Renal cortical epithelial cell (primary cell): Measurements from ENCODE around the gene NRL. TPM values are rescaled to one million over a fixed set of nuclear protein-coding genes. Genes with fewer than 3 reads are reported as not detected.

Source experiments
- DNase-seq: peaks from one replicate; pipeline ENCODE4 v3.0.0-alpha.2; 2011; ENCODE audit warnings: low read depth
- total RNA-seq: library from RNA; depleted of rRNA; stranded (reverse); fragments of >200 nt; gene quantifications from 2 replicates; pipeline ENCODE4 v1.2.3, GENCODE V29; 2014

Gene NRL
- total RNA-seq, 1 donor from 2014 or later: 2.4 TPM

GRCh38 chr14:24144451-24144850 is 29.7 kb upstream of the NRL start:
- no peak for DNase-seq

DNA sequence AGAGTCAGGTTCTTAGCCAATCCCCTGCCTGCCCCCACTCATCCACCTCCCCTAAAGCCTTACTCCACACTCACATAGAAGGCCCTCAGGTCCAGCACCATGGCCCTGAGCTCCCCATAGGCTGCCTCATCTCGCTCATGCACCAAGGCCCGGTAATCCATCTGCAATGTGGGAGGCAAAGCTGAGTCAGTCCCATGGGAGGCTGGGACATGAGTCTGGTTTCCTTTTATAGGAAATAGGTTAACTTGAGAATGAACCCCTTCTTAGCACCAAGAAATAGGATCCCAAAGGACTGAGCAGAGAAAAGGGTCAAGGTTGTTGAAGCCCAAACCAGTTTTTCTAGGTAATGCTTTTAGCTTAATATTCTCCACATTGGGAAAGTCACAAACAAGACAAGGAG is 28.8 kb upstream of the NRL start:
- no peak for DNase-seq

GRCh38 chr14:24141097-24141880 is 26.5 kb upstream of the NRL start, which contains the start of gene EMC9:
Gene EMC9, minus strand, starts transcription at chr14:24141591. Its CDS starts 287 bp downstream, at chr14:24141304.
- DNase-seq: peak; percentile 98

DNA sequence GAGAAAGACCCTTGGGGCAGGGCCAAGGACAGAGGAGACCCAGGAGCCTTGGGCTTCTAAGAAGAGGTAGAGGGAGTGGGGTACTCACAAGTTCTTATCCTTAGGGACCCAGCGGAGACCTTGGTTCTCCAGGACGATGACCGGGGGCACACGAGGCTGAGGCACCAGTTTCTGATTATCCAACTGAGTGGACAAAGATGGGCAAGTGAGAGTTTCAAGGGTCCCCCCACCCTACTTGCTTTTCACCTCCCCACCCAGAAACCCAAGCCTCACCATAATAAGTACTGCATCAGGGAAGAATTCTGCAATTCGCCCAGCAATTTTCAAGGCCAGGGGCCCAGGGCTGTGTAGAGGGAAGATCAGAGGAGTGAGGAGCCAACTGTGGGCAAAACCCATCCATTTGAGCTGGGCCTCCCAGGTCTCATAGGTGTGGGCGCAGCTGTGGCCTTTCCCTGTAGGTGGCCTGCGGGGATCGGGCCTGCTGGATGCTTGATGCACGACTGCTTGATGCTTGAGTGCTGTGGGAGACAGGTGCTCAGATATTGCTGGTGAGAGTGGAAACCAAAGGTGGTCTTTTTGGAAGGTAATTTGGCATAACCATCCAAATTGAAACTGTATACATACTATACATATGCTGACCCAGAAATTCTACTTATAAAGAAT is 24.7 kb upstream of the NRL start:
- no peak for DNase-seq

DNA sequence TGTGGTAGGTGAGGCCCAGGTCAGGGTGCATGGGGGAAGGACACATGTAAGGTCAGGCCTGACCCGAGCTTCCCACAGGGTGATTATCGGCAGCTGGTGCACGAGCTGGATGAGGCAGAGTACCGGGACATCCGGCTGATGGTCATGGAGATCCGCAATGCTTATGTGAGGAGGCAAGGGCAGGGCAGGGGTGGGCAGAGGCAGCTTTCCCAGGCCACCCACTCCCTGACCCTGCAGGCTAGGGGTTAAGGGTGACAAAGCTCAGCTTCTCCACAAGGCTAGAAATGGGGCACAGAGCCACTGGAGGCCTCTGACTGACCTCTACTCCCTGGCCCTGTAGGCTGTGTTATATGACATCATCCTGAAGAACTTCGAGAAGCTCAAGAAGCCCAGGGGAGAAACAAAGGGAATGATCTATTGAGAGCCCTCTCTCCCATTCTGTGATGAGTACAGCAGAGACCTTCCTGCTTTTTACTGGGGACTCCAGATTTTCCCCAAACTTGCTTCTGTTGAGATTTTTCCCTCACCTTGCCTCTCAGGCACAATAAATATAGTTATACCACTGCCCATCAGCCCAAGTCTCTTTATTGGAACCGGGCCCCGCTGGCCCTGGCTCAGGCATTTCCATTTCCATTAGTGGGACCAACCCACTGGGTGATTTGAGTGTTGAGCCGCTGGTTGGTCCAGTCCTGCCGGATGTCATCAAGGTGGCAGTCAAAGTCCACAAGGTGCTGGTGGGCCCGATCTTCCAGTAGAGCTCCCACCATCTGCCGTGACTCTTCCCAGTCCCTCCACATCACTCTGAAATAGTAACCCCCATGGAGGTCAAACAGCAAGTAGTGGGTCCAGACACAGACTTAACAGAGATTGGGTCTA is 23.9 kb upstream of the NRL start:
- no peak for DNase-seq

DNA sequence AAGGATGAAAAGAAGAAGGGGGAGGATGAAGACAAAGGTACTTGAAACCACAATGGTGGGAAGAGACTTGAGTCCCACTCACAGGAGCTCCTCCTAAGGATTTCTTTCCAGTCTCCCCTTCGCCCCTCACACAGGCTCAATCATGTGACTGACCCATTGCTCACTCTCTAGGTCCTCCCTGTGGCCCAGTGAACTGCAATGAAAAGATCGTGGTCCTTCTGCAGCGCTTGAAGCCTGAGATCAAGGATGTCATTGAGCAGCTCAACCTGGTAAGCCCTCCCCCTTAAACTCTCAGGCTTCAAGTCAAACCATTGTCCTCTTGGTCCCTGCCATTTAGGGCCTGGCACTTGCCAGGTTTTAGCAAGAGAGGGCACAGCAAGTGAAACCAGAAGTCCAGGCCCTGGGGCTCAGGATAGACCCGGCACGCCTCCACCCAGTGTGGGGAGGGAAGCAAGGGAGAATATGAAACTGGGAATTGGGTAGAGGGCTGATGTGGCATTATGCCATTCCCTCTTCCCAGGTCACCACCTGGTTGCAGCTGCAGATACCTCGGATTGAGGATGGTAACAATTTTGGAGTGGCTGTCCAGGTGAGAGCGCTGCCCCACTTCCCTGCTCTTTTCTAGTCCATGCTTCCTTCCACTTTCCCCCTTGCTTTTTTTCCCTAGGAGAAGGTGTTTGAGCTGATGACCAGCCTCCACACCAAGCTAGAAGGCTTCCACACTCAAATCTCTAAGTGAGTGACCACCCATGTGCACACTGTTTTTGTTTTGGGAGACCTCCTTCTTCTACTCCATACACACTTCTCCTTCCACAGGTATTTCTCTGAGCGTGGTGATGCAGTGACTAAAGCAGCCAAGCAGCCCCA is 23.0 kb upstream of the NRL start:
- DNase-seq: no peak

GRCh38 chr14:24136684-24137528 is 22.2 kb upstream of the NRL start:
- DNase-seq: no peak

DNA sequence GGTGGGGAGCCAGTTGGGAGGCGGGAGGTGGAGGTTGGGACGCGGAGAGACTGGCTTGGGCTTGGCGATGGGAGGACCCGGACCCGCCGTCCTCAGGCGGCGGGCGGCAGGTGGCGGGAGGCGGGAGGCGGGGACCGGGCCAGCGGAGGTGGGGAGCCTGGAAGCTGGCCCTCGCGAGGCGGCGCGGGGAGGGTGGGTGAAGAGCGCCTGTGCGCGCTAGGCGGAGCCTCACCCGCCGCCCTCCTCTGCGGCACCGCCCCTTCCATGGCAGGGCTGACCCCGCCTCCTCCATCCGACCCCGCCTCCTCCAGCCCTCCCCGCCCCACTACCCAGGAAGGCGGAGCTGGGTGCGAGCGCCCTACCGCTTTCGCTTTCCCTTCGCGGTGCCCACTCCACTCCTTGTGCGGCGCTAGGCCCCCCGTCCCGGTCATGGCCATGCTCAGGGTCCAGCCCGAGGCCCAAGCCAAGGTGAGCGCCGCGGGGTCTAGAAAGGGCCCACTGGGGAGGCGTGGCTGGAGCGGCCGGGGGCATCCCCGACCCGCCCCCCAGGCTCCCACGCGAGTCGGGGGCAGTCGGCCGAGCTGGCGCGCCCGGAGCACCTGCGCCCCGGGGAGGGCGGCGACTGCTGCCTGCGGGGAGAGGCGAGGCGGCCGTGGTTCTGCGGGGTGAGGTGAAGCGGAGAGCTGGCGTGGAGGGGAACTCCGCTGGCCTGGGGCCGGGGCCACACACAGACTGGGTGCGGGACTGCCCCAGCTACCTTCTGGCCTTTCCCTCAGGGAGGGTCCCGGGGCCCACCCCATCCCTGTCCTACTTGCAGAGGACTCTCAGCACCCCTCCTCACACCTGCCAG is 21.3 kb upstream of the NRL start, which contains the start of gene PSME1:
PSME1 (plus strand) TSS at position 361 of the 850 bp plus-strand sequence; CDS start at position 430, 69 bp downstream.
- DNase-seq: peak; percentile 58

GRCh38 chr14:24135584-24135833 is 20.8 kb upstream of the NRL start:
- no peak for DNase-seq

GRCh38 chr14:24133735-24134134 is 19.0 kb upstream of the NRL start:
- DNase-seq: no peak

DNA sequence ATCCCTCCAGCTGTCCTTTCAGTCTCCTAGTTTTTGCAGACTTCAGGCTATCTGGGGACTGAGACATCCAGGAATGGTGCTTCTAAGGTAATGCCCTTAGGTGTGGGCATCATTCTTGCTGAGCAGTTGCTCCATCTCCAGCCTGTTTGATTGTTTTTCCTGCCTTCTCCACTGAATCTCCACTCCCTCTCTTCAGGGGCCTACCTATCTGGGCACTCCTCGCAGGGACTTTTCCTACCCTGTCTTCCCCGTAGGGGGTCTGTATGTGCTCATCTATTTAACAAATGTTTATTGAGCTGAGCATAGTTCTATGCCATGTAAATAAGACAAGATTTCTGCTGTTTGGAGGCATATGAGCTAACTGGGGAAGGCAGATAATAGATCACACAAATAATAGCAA is 18.2 kb upstream of the NRL start:
- DNase-seq: no peak

DNA sequence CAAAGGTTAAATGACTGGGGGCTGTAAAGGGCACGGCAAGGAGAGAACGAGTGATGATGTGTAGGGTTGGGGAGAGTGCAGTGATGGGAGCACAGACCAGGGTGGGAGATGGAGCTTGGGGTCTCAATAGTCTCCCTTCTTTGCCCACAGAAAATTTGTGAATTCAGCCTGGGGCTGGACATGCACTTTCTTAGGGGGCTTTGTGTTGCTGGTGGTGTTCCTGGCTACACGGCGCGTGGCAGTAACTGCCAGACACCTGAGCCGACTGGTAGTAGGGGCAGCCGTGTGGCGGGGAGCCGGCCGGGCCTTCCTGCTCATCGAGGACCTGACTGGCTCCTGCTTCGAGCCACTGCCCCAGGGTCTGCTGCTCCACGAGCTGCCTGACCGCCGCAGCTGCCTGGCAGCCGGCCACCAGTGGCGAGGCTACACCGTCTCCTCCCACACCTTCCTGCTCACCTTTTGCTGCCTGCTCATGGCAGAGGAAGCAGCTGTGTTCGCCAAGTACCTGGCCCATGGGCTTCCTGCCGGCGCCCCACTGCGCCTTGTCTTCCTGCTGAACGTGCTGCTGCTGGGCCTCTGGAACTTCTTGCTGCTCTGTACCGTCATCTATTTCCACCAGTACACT is 17.4 kb upstream of the NRL start:
- no peak for DNase-seq

GRCh38 chr14:24131549-24131966 is 16.8 kb upstream of the NRL start:
- no peak for DNase-seq

GRCh38 chr14:24130717-24131548 is 16.2 kb upstream of the NRL start:
- DNase-seq: no peak

DNA sequence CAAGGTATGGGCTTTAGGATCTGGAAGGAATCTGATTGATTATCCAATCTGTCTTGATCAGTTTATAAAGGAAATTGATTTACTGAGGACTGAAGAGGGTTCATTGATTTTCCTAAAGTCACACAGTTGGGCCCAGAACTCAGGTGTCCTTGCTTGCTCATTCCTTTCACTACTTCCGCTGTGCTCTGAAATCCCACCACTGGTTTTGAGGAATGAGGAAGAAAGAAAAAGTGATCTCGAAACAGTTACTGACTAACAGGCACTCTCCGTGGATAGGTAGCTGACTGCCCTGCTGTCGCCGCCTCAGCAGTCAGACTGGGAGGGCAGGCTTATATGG is 15.6 kb upstream of the NRL start, which contains the start of gene FITM1:
FITM1 (plus strand) TSS at position 280 of the 337 bp plus-strand sequence. CDS start 905 bp downstream, outside the sequence.
- DNase-seq: peak; percentile 33

DNA sequence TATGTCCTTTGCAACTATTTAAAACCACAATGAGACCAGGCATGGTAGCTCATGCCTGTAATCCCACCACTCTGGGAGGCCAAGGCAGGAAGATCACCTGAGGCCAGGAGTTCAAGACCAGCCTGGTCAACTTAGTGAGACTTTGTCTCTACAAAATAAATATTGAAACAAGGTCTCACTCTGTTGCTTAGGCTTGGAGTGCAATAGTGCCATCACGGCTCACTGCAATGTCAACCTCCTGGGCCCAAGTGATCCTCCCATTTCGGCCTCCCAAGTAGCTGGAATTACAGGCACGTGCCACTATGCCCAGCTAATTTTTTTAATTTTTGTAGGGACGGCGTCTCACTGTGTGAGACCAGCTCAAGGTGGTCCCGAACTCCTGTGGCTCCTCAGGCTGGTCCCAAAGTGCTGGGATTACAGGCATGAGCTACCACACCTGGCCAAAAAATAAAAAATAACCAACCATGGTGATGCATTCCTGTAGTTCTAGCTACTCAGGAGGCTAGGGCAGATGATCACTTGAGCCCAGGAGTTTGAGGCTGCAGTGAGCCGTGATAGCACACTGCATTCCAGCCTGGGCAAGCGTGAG is 14.8 kb upstream of the NRL start:
- no peak for DNase-seq

DNA sequence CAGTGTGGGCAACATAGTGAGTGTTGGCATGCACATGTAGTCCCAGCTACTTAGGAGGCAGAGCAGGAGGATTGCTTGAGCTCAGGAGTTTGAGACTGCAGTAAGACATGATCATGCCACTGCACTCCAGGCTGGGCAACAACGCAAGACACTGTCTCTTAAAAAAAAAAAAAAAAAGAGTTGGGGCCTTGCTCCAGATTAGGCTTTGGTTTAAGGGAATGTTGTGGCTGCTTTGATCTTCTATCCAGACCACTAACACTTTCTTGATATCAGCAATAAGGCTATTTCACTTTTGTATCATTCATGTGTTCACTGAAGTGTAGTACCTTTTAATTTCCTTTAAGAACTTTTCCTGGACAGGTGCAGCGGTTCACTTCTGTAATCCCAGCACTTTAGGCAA is 12.9 kb upstream of the NRL start:
- no peak for DNase-seq

DNA sequence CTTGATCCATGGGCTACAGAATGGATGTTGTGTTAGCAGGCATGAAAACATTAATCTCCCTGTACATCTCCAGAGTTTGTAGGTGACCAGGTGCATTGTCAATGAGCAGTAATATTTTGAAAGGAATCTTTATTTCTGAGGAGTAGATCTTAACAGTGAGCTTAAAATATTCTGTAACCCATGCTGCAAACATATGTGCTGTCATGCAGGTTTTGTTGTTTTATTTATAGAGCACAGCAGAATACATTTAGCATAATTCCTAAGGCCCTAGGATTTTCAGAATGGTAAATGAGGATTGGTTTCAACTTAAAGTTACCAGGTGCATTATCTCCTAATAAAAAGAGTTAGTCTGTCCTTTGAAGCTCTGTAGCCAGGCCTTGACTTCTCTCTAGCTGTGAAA is 12.2 kb upstream of the NRL start:
- DNase-seq: no peak
